Stimulated activated effector memory CD8-positive, alpha-beta T cell treated with anti-CD3 and anti-CD28 coated beads, Interleukin-12 subunit alpha, Interleukin-12 subunit beta, amount 100 ng/mL, for 72 hours (primary cell): ENCODE measurements around the gene GRIP2.

Experiments
- ATAC-seq: fragments of 150-1000 bp; cut with Tn5 transposase; 2 replicates; pipeline ENCODE4 v1.10.0; 2021
- DNase-seq, 2 donors: peaks; one replicate each; pipeline ENCODE4 v3.0.0; 2021 to 2022; ENCODE audit warnings: low spot score in 2 of 2
- H3K27ac Mint-ChIP-seq: one replicate; pipeline ENCODE4 v1.8.0; 2022; ENCODE audit warnings: mild to moderate bottlenecking, mixed read lengths
- H3K36me3 Mint-ChIP-seq: one replicate; pipeline ENCODE4 v1.8.0; 2022; ENCODE audit warnings: mild to moderate bottlenecking, mixed read lengths
- H3K4me1 Mint-ChIP-seq: one replicate; pipeline ENCODE4 v1.8.0; 2022; ENCODE audit warnings: mixed read lengths
- H3K4me3 Mint-ChIP-seq: one replicate; pipeline ENCODE4 v1.8.0; 2022; ENCODE audit warnings: mild to moderate bottlenecking, mixed read lengths
- H3K9me3 Mint-ChIP-seq: one replicate; pipeline ENCODE4 v1.8.0; 2022; ENCODE audit warnings: mixed read lengths

The GRIP2 gene

GRCh38 chr3:14468621-14468981 is 71.5 kb downstream of the GRIP2 start:
- DNase-seq (no peak), ATAC-seq (no peak)
- Mint-ChIP-seq H3K9me3 (no peaks in the 10 kb centered on the region), H3K36me3 (peaks cover 61% of the 10 kb centered on the region), H3K4me3 (no peak overlapping the region), H3K4me1 (peaks cover 8% of the 10 kb centered on the region), H3K27ac (no peak overlapping the region)

- H3K4me3 Mint-ChIP-seq, result no peak overlapping the region
- peaks cover 9% of the 10 kb centered on the region for H3K4me1 Mint-ChIP-seq
- no peaks in the 10 kb centered on the region for H3K9me3 Mint-ChIP-seq
- H3K36me3 Mint-ChIP-seq, result peaks cover 61% of the 10 kb centered on the region
- H3K27ac Mint-ChIP-seq, result peak overlapping the region; percentile 78
- DNase-seq (peak; percentile 29 to 64), ATAC-seq (no peak)
Observed at GRCh38 chr3:14467814-14468620, 72.1 kb downstream of the GRIP2 start.

- DNase-seq, result no peak
- Mint-ChIP-seq H3K27ac (no peak overlapping the region), H3K36me3 (peaks cover 61% of the 10 kb centered on the region), H3K4me1 (peaks cover 9% of the 10 kb centered on the region), H3K4me3 (no peak overlapping the region), H3K9me3 (no peaks in the 10 kb centered on the region)
- ATAC-seq, result no peak
Observed at GRCh38 chr3:14466179-14466903, 73.8 kb downstream of the GRIP2 start.

- no peak overlapping the region for H3K4me3 Mint-ChIP-seq
- no peaks in the 10 kb centered on the region for H3K9me3 Mint-ChIP-seq
- peaks cover 61% of the 10 kb centered on the region for H3K36me3 Mint-ChIP-seq
- H3K4me1 Mint-ChIP-seq, result peaks cover 11% of the 10 kb centered on the region
- no peak for DNase-seq
- no peak for ATAC-seq
- no peak overlapping the region for H3K27ac Mint-ChIP-seq
Observed at GRCh38 chr3:14465425-14465824, 74.7 kb downstream of the GRIP2 start.

GRCh38 chr3:14464521-14464920 is 75.6 kb downstream of the GRIP2 start:
- H3K27ac Mint-ChIP-seq, result no peak overlapping the region
- H3K4me1 Mint-ChIP-seq, result peaks cover 17% of the 10 kb centered on the region
- H3K36me3 Mint-ChIP-seq, result peaks cover 62% of the 10 kb centered on the region
- no peak for ATAC-seq
- no peak for DNase-seq
- no peak overlapping the region for H3K4me3 Mint-ChIP-seq
- no peaks in the 10 kb centered on the region for H3K9me3 Mint-ChIP-seq

- Mint-ChIP-seq H3K9me3 (no peaks in the 10 kb centered on the region), H3K27ac (no peak overlapping the region), H3K4me3 (no peak overlapping the region), H3K4me1 (peaks cover 17% of the 10 kb centered on the region), H3K36me3 (peaks cover 66% of the 10 kb centered on the region)
- ATAC-seq (no peak), DNase-seq (no peak)
Observed at GRCh38 chr3:14464141-14464465, 76.0 kb downstream of the GRIP2 start.

GRCh38 chr3:14463330-14464140 is 76.6 kb downstream of the GRIP2 start:
- DNase-seq (no peak), ATAC-seq (no peak)

GRCh38 chr3:14462738-14463137 is 77.4 kb downstream of the GRIP2 start:
- H3K27ac Mint-ChIP-seq, result peak overlapping the region; percentile 88
- H3K4me3 Mint-ChIP-seq, result no peak overlapping the region
- ATAC-seq (peak; percentile 40), DNase-seq (no peak)
- H3K9me3 Mint-ChIP-seq, result no peaks in the 10 kb centered on the region
- peaks cover 25% of the 10 kb centered on the region for H3K4me1 Mint-ChIP-seq
- H3K36me3 Mint-ChIP-seq, result peaks cover 71% of the 10 kb centered on the region

More at GRCh38 chr3:14463330-14464140, 76.6 kb downstream of the GRIP2 start:
- H3K36me3 Mint-ChIP-seq, result peaks cover 69% of the 10 kb centered on the region
- H3K4me3 Mint-ChIP-seq, result no peak overlapping the region
- H3K4me1 Mint-ChIP-seq, result peaks cover 17% of the 10 kb centered on the region
- H3K27ac Mint-ChIP-seq, result peak overlapping the region; percentile 88
- H3K9me3 Mint-ChIP-seq, result no peaks in the 10 kb centered on the region

GRCh38 chr3:14461748-14462324 is 78.3 kb downstream of the GRIP2 start:
- H3K4me3 Mint-ChIP-seq, result no peak overlapping the region
- peaks cover 26% of the 10 kb centered on the region for H3K4me1 Mint-ChIP-seq
- H3K36me3 Mint-ChIP-seq, result peaks cover 72% of the 10 kb centered on the region
- H3K27ac Mint-ChIP-seq, result peak overlapping the region; percentile 88
- H3K9me3 Mint-ChIP-seq, result no peaks in the 10 kb centered on the region
- DNase-seq (no peak), ATAC-seq (no peak)

- Mint-ChIP-seq H3K4me3 (no peak overlapping the region), H3K27ac (peak overlapping the region; percentile 88), H3K4me1 (peaks cover 26% of the 10 kb centered on the region), H3K36me3 (peaks cover 76% of the 10 kb centered on the region), H3K9me3 (no peaks in the 10 kb centered on the region)
- DNase-seq, result no peak
- ATAC-seq, result no peak
Observed at GRCh38 chr3:14461006-14461747, 79.0 kb downstream of the GRIP2 start.

- Mint-ChIP-seq H3K4me1 (peaks cover 26% of the 10 kb centered on the region), H3K9me3 (no peaks in the 10 kb centered on the region), H3K36me3 (peaks cover 79% of the 10 kb centered on the region), H3K27ac (peak overlapping the region; percentile 88), H3K4me3 (no peak overlapping the region)
- DNase-seq, result no peak
- no peak for ATAC-seq
Observed at GRCh38 chr3:14460342-14461005, 79.7 kb downstream of the GRIP2 start.

GRCh38 chr3:14459787-14460186 is 80.4 kb downstream of the GRIP2 start:
- no peak for DNase-seq
- Mint-ChIP-seq H3K9me3 (no peaks in the 10 kb centered on the region), H3K27ac (peak overlapping the region; percentile 88), H3K36me3 (peaks cover 85% of the 10 kb centered on the region), H3K4me1 (peaks cover 26% of the 10 kb centered on the region), H3K4me3 (no peak overlapping the region)
- no peak for ATAC-seq

- peak overlapping the region; percentile 20 for H3K4me3 Mint-ChIP-seq
- H3K27ac Mint-ChIP-seq, result peak overlapping the region; percentile 80
- no peak for ATAC-seq
- DNase-seq, result no peak
- peaks cover 89% of the 10 kb centered on the region for H3K36me3 Mint-ChIP-seq
- no peaks in the 10 kb centered on the region for H3K9me3 Mint-ChIP-seq
- H3K4me1 Mint-ChIP-seq, result peaks cover 26% of the 10 kb centered on the region
Observed at GRCh38 chr3:14459384-14459783, 80.8 kb downstream of the GRIP2 start.
